Thoracic aorta (tissue), 2 donors: ENCODE measurements around the gene CEP126. TPM values are rescaled to one million over a fixed set of nuclear protein-coding genes. Genes with fewer than 3 reads are reported as not detected.
A peak's percentile ranks its signal among the peaks of the same experiment; 100 is the strongest.

Source experiments
- ATAC-seq: fragments of 150-250 bp; one replicate; pipeline ENCODE4 v1.8.0; 2017; ENCODE audit warnings: low read depth; ENCODE audit not compliant: insufficient number of reproducible peaks, low FRiP score
- DNase-seq: peaks from one replicate; pipeline ENCODE4 v3.0.0-alpha.2; 2020; ENCODE audit warnings: low spot score
- H3K27ac ChIP-seq, 2 donors: fragments of 200-600 bp; sonication (generic); 1 replicate in 1 of 2; 2 replicates in 1 of 2; pipeline ENCODE4 v1.5.1; 2016; ENCODE audit warnings: mild to moderate bottlenecking in 2 of 2, moderate library complexity in 2 of 2
- H3K27me3 ChIP-seq: fragments of 200-600 bp; sonication (generic); replicated peaks from 2 replicates; pipeline ENCODE4 v1.6.0; 2016; ENCODE audit warnings: mild to moderate bottlenecking; ENCODE audit not compliant: insufficient read depth
- H3K36me3 ChIP-seq: fragments of 200-600 bp; sonication (generic); one replicate; pipeline ENCODE4 v1.5.1; 2016
- H3K4me1 ChIP-seq, 2 donors: fragments of 200-600 bp; sonication (generic); 1 replicate in 1 of 2; 2 replicates in 1 of 2; pipeline versions ENCODE4 v1.5.1 to v1.6.0; 2016; ENCODE audit warnings: low read depth in 2 of 2, mild to moderate bottlenecking in 1 of 2; ENCODE audit not compliant: control insufficient read depth in 1 of 2
- H3K4me3 ChIP-seq: fragments of 200-600 bp; sonication (generic); 2 replicates; pipeline ENCODE4 v1.5.1; 2016; ENCODE audit warnings: mild to moderate bottlenecking
- H3K9me3 ChIP-seq: fragments of 200-600 bp; sonication (generic); 2 replicates; pipeline ENCODE4 v1.5.1; 2016
- CTCF ChIP-seq: fragments of 200-600 bp; sonication (generic); IDR thresholded peaks from one replicate; pipeline ENCODE4 v1.5.1; 2019; ENCODE audit warnings: antibody characterized with exemption
- total RNA-seq, 2 donors: library from RNA; depleted of rRNA; stranded (reverse); fragments of >200 nt; gene quantifications; one replicate each; pipeline versions ENCODE4 v1.1.0 to v1.2.3, GENCODE V29; 2016

The CEP126 gene
- total RNA-seq, 2 donors from 2014 or later: 11.3 to 13.0 TPM

DNA sequence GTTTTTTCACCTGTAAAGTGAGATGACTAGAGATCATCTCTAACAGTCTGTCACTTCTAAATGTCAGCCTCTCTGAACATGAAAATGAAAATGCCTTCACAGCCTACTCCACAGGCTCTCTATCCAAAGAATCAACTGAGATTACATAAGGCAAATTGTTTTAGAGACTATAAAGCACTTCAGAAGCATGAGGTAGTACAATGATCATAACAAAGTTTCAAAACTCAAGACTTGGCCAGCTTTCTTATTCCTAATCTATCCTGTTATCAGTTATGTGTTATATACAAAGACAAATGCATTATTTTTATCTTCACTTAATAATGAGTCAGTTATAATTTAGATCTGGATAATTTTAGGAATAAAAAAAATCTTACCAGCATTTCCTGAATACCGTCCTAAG is 20.3 kb upstream of the CEP126 start:
- no peak overlapping the region for H3K4me3 ChIP-seq

GRCh38 chr11:101907815-101908214 is 7.0 kb upstream of the CEP126 start:
- Histone ChIP-seq H3K27me3 (no peaks in the 10 kb centered on the region), H3K9me3 (no peaks in the 10 kb centered on the region), H3K4me1 (peaks cover 7 to 11% of the 10 kb centered on the region in 2 donors), H3K27ac (no peak overlapping the region), H3K4me3 (no peak overlapping the region), H3K36me3 (no peaks in the 10 kb centered on the region)
- ATAC-seq (no peak), DNase-seq (no peak)
- no peak for TF ChIP-seq CTCF

More for the DNA sequence above, 20.3 kb upstream of the CEP126 start:
- Histone ChIP-seq H3K36me3 (no peaks in the 10 kb centered on the region), H3K4me1 (no peaks in the 10 kb centered on the region), H3K27me3 (no peaks in the 10 kb centered on the region), H3K27ac (no peak overlapping the region), H3K9me3 (no peaks in the 10 kb centered on the region)
- no peak for TF ChIP-seq CTCF
- ATAC-seq: no peak
- DNase-seq: no peak

- Histone ChIP-seq H3K4me1 (peaks cover 12 to 20% of the 10 kb centered on the region in 2 donors), H3K36me3 (no peaks in the 10 kb centered on the region), H3K9me3 (no peaks in the 10 kb centered on the region), H3K27me3 (no peaks in the 10 kb centered on the region), H3K27ac (peak overlapping the region; percentile 5 to 48), H3K4me3 (no peak overlapping the region)
- ATAC-seq (no peak), DNase-seq (no peak)
- TF ChIP-seq CTCF: no peak
These were observed 5.7 kb upstream of the CEP126 start for GRCh38 chr11:101909087-101909486.

DNA sequence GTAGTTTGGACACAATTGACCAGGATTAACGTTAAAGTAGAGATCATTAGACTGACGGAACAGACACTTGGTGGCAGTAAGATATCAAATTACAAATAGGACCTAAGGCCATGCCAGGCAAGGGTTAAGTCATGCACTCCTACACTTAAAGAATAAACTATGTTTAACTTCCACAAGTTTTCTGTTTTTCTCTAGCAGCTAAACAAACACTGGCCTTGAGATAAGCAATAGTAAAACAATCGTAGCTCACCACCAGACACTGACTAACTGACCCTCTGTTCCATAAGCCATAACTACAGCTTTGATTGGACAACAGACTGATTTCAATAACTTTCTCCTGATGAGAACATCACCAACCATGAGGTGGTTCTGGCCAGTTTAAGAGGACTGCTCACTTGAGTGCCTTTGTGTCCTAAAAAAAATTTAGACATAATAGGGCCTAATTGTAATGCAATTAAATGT is 2.0 kb upstream of the CEP126 start:
- TF ChIP-seq CTCF: no peak
- no peaks in the 10 kb centered on the region for H3K9me3 ChIP-seq
- H3K36me3 ChIP-seq: no peaks in the 10 kb centered on the region
- H3K4me3 ChIP-seq: no peak overlapping the region
- peak overlapping the region in 1 of 2 donors; percentile 93 for H3K27ac ChIP-seq
- no peaks in the 10 kb centered on the region for H3K27me3 ChIP-seq
- DNase-seq: no peak
- no peak for ATAC-seq
- peaks cover 11 to 38% of the 10 kb centered on the region in 2 donors for H3K4me1 ChIP-seq

GRCh38 chr11:101913656-101914055 is 1.2 kb upstream of the CEP126 start:
- Histone ChIP-seq H3K36me3 (no peaks in the 10 kb centered on the region), H3K4me3 (no peak overlapping the region), H3K4me1 (peaks cover 6 to 38% of the 10 kb centered on the region in 2 donors), H3K27ac (peak overlapping the region; percentile 89 to 93), H3K9me3 (no peaks in the 10 kb centered on the region), H3K27me3 (no peaks in the 10 kb centered on the region)
- TF ChIP-seq CTCF: no peak
- ATAC-seq (no peak), DNase-seq (no peak)
